IPS-18a (cell line): ENCODE data around the gene KCNA5.

Experiments
- H3K27ac ChIP-seq: one replicate; pipeline ENCODE4 v1.5.1; 2013; ENCODE audit warnings: low read length
- H3K27me3 ChIP-seq: one replicate; pipeline ENCODE4 v1.6.1; 2013; ENCODE audit warnings: mild to moderate bottlenecking, low read length; ENCODE audit not compliant: control insufficient read depth, insufficient read depth
- H3K36me3 ChIP-seq: one replicate; pipeline ENCODE4 v1.6.1; 2013; ENCODE audit warnings: low read depth, low read length; ENCODE audit not compliant: control insufficient read depth
- H3K4me1 ChIP-seq: one replicate; pipeline ENCODE4 v1.6.1; 2013; ENCODE audit warnings: low read depth, low read length; ENCODE audit not compliant: control insufficient read depth
- H3K4me3 ChIP-seq: one replicate; pipeline ENCODE4 v1.5.1; 2013; ENCODE audit warnings: low read length
- H3K9ac ChIP-seq: one replicate; pipeline ENCODE4 v1.6.1; 2013; ENCODE audit warnings: mild to moderate bottlenecking, low read length, moderate library complexity
- H3K9me3 ChIP-seq: one replicate; pipeline ENCODE4 v1.6.1; 2013; ENCODE audit warnings: low read depth, low read length; ENCODE audit not compliant: control insufficient read depth

KCNA5 gene

DNA sequence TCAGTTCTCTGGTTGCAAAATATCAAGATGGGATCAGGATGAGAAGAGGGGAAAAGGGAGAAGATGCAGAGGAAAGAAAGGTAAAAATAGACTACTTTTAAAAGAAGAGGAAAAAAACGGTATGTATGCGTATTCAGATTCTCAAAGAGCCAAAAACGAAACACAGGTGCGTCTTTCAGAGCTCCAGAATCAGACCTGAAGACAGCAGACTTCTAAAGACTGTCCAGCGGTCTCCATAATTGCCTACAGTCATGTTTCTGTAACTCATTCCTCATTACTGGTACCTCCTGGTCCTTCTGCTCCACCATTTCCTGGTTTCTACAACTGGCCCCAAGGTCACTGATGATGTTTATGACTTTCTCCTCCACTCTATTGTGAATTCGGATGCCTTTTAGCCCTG lies 12.4 kb upstream of the KCNA5 start:
- Histone ChIP-seq H3K4me1 (peaks cover 16% of the 10 kb centered on the region), H3K36me3 (no peaks in the 10 kb centered on the region), H3K27me3 (no peaks in the 10 kb centered on the region), H3K9me3 (no peaks in the 10 kb centered on the region), H3K27ac (no peak overlapping the region), H3K9ac (no peak overlapping the region), H3K4me3 (no peak overlapping the region)

DNA sequence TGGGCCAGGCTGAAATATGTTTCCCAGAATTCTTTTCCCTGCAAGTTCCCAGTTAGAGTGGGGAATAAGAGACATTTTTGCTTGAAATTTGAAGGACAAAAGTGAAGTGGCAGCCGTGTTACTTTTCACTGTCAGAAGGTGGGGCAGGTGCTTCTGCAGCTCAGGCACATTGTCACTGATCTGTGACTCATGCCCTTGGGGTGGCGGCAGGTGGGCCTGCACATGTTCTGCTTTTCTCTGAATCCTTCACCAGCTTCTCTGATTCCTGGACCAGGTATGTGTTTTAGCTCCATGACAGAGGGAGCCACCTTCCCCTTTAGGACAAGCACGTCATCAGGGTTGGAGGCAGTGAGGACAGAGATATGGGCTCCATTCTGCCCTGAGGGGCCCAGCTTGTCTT lies 11.7 kb upstream of the KCNA5 start:
- Histone ChIP-seq H3K36me3 (no peaks in the 10 kb centered on the region), H3K4me1 (peaks cover 13% of the 10 kb centered on the region), H3K27me3 (no peaks in the 10 kb centered on the region), H3K27ac (no peak overlapping the region), H3K9me3 (no peaks in the 10 kb centered on the region), H3K4me3 (no peak overlapping the region), H3K9ac (no peak overlapping the region)

DNA sequence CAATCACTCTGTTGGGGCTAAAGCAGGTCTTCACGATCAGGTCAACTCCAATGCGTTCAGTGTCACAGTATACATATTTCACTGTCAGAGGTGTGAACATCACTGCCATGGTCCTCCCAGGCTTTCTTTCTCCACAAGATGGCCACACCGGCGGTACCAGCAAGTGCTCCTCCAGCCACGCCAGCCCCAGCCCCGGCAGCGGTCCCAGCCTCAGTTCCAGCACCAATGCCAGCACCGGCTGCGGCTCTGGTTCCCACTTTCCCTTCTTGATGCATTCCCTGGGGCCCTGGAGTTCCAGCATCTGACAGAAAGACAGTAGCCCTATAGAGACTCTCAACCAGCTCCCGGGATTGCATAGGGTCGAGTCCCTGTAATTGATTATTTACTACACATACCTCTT lies 10.9 kb upstream of the KCNA5 start:
- H3K36me3 ChIP-seq: no peaks in the 10 kb centered on the region
- no peaks in the 10 kb centered on the region for H3K27me3 ChIP-seq

DNA sequence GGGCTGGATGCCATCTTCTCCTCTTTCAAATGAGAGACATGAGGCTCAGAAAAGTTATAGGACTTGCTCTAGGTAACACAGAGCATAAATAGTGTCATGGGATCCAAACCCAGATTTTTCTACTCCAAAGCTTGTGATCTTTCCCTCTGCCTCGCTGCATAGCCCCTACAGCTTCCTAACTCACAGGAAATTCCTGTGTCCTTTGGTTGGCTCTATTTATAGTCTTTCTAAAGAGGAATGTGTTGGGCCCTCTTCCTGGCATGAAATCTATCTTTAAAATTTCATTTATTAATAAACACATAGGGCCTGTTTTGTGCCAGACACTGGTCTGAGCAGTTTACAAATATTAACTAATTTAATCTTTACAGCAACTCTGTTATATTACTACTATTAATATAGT lies 9.8 kb upstream of the KCNA5 start:
- peaks cover 9% of the 10 kb centered on the region for H3K4me1 ChIP-seq
- H3K9ac ChIP-seq: no peak overlapping the region
- H3K36me3 ChIP-seq: no peaks in the 10 kb centered on the region
- H3K27me3 ChIP-seq: no peaks in the 10 kb centered on the region
- H3K9me3 ChIP-seq: no peaks in the 10 kb centered on the region
- no peak overlapping the region for H3K4me3 ChIP-seq
- no peak overlapping the region for H3K27ac ChIP-seq

More for the DNA sequence above, 10.9 kb upstream of the KCNA5 start:
- H3K27ac ChIP-seq: no peak overlapping the region
- no peak overlapping the region for H3K4me3 ChIP-seq
- H3K9ac ChIP-seq: no peak overlapping the region
- H3K4me1 ChIP-seq: peaks cover 4% of the 10 kb centered on the region
- H3K9me3 ChIP-seq: no peaks in the 10 kb centered on the region

DNA sequence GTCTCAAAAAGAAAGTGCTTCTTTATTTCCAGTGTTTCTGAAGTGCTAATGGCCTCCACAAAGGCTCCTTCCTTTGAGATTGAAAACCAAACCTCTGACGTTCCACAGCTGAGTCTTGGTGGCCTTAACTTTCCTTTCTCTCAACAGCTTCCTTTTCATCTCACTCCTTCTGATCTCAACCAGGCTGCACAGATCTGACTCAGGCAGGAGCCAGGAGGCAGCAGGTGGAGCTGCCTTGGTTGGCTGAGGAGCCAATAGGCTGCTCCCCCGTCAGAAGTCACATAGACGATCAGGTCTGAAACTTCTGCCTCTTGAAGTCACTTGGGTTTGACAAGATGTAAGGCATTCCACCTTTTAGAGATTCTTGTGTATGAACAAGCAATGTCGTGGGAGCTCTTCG lies 9.1 kb upstream of the KCNA5 start:
- peaks cover 10% of the 10 kb centered on the region for H3K4me1 ChIP-seq
- H3K9me3 ChIP-seq: no peaks in the 10 kb centered on the region
- no peak overlapping the region for H3K4me3 ChIP-seq
- no peak overlapping the region for H3K9ac ChIP-seq
- H3K36me3 ChIP-seq: no peaks in the 10 kb centered on the region
- no peak overlapping the region for H3K27ac ChIP-seq
- no peaks in the 10 kb centered on the region for H3K27me3 ChIP-seq

DNA sequence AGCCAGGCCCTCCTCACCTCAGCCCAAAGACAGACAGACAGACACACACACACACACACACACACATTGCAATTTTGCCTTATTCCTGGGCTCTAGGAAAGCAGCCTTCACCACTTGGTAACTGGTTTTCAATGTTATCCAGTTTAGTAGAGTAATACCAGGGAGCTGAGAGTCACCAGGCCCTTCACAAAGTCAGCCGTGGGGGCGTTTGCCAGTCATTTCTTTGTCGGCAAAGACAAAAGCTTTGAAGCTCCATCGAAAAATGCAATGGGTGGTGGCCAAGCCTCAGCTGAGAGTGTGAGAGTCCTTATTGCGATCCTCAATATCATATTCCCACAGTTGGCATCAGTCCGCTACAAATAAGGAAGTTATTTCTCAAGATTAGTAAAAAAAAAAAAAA lies 8.1 kb upstream of the KCNA5 start:
- no peak overlapping the region for H3K4me3 ChIP-seq
- H3K27ac ChIP-seq: no peak overlapping the region
- no peaks in the 10 kb centered on the region for H3K27me3 ChIP-seq
- H3K9me3 ChIP-seq: no peaks in the 10 kb centered on the region
- H3K4me1 ChIP-seq: peaks cover 7% of the 10 kb centered on the region
- no peaks in the 10 kb centered on the region for H3K36me3 ChIP-seq
- H3K9ac ChIP-seq: no peak overlapping the region

DNA sequence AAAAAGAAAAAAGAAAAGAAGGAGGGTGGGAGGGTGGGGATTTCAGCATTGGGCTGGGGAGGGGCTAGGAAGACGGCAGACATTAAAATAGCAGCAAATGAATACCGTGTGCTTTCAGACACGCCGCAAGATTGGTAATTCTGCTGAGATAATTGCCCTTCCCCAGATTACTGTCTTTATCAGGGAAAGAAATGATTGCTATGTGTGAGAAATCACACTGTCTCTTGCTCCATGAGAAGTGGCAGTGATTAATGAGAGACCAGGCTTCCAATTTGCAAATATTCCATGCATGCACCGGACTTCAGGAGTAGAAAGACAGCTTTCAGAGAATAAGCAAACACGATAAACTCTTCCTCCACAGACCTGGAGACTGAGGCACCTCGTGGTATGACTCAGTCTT lies 7.6 kb upstream of the KCNA5 start:
- Histone ChIP-seq H3K9ac (no peak overlapping the region), H3K27ac (no peak overlapping the region), H3K4me3 (no peak overlapping the region), H3K9me3 (no peaks in the 10 kb centered on the region), H3K36me3 (no peaks in the 10 kb centered on the region), H3K4me1 (peaks cover 7% of the 10 kb centered on the region), H3K27me3 (peaks cover 3% of the 10 kb centered on the region)

DNA sequence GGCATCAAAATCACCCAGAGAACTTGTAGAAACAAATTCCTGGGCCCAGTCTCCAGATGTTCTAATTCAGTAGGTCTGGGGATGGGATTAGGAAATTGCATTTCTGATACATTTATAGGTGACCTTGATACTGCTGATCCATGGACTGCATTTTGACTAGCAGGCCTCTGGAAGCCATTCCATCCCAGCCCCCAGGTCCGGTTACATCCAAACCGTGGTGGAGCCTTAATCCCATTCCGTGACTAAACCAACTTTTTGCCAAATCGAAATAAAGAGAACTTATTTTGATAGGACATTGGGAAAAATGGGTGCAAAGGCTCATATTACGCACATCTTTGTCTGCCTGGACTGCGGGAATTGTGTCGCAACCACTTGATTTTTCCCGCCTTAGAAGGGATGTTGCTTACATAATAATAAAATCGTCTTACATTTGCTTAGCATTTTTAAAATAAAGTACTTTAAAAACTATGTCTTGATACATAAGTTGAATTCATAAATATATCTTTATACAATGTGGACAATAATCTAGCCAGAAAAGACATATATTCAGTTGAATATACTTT lies 5.8 kb upstream of the KCNA5 start:
- H3K27ac ChIP-seq: no peak overlapping the region
- H3K36me3 ChIP-seq: no peaks in the 10 kb centered on the region
- no peak overlapping the region for H3K9ac ChIP-seq
- peaks cover 7% of the 10 kb centered on the region for H3K4me1 ChIP-seq
- H3K27me3 ChIP-seq: peaks cover 21% of the 10 kb centered on the region
- H3K9me3 ChIP-seq: no peaks in the 10 kb centered on the region
- H3K4me3 ChIP-seq: no peak overlapping the region

DNA sequence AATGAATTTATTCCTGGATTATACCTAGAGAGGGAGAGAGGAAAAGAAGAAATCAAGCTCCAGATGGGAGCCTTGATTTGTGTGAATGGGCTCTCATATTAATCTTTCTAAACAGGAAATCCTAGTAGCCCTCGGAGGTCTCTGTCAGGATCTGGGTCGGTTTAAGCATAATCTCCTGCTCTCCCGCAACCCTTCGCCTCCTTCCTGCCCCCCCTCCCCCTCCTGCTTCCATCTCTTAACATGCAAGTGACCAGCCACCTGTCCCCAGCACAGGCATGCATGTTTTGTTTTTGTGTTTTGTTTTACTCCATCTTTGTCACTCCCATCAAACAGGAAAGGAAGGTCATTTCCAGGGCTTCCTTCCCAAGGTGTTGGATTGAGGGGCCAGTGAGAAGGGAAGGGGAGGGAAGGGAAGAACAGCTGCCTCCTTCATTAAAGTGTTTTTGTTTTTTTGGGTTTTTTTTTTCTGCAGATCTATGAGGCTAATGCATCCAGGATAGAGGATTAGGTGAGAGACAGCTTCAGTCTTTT lies 4.8 kb upstream of the KCNA5 start:
- H3K4me3 ChIP-seq: no peak overlapping the region
- H3K27ac ChIP-seq: no peak overlapping the region
- H3K9ac ChIP-seq: no peak overlapping the region
- peaks cover 31% of the 10 kb centered on the region for H3K27me3 ChIP-seq
- H3K4me1 ChIP-seq: peaks cover 7% of the 10 kb centered on the region
- H3K36me3 ChIP-seq: no peaks in the 10 kb centered on the region
- H3K9me3 ChIP-seq: no peaks in the 10 kb centered on the region

DNA sequence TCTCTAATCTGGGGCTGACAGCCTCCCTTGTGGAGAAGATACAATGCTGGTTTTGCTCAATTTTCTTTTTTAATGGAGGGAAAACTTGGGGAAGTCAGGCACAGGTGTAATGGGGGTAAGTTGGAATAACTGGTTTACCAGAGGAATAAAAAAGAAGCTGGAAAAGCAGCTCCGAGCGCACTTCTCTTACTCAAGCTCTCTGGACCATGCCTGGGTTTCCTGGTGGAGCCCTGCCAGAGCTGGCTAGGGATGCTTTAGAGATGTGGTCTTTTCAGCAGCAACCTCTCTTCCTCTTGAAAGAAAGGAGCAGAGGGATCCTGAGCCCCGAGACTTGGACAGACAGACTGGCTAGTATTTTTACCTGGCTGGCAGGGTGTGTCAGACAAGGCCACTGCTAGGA lies 3.9 kb upstream of the KCNA5 start:
- Histone ChIP-seq H3K4me3 (no peak overlapping the region), H3K27ac (no peak overlapping the region), H3K27me3 (peaks cover 40% of the 10 kb centered on the region), H3K9me3 (no peaks in the 10 kb centered on the region), H3K9ac (no peak overlapping the region), H3K36me3 (no peaks in the 10 kb centered on the region), H3K4me1 (peaks cover 7% of the 10 kb centered on the region)

DNA sequence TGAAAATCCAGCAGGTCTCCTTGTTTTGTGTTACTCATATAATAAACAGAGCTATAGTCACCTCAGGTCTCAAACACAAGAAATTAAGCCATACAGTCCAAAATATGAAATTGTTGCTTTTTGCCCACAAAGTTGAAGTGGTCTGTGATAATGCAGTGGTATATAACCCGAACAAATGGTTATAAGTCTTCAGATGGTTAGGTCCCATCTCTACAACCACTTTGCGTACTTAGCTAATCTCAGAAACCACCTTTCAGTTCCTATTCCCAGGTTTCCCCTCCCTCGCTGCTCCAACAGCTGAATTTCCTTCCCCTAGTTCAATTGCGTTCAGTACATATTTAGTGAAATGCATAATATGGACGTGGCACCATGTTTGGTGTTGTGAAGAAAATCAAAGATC lies 3.3 kb upstream of the KCNA5 start:
- Histone ChIP-seq H3K27ac (no peak overlapping the region), H3K9me3 (no peaks in the 10 kb centered on the region), H3K36me3 (no peaks in the 10 kb centered on the region), H3K4me3 (no peak overlapping the region), H3K27me3 (peaks cover 46% of the 10 kb centered on the region), H3K4me1 (peaks cover 7% of the 10 kb centered on the region), H3K9ac (no peak overlapping the region)

DNA sequence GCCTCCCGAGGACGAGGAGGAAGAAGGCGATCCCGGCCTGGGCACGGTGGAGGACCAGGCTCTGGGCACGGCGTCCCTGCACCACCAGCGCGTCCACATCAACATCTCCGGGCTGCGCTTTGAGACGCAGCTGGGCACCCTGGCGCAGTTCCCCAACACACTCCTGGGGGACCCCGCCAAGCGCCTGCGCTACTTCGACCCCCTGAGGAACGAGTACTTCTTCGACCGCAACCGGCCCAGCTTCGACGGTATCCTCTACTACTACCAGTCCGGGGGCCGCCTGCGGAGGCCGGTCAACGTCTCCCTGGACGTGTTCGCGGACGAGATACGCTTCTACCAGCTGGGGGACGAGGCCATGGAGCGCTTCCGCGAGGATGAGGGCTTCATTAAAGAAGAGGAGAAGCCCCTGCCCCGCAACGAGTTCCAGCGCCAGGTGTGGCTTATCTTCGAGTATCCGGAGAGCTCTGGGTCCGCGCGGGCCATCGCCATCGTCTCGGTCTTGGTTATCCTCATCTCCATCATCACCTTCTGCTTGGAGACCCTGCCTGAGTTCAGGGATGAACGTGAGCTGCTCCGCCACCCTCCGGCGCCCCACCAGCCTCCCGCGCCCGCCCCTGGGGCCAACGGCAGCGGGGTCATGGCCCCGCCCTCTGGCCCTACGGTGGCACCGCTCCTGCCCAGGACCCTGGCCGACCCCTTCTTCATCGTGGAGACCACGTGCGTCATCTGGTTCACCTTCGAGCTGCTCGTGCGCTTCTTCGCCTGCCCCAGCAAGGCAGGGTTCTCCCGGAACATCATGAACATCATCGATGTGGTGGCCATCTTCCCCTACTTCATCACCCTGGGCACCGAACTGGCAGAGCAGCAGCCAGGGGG lies 979 bp downstream of the KCNA5 start:
- no peaks in the 10 kb centered on the region for H3K36me3 ChIP-seq
- peak overlapping the region; percentile 60 for H3K4me3 ChIP-seq
- peaks cover 16% of the 10 kb centered on the region for H3K4me1 ChIP-seq
- no peak overlapping the region for H3K27ac ChIP-seq
- H3K27me3 ChIP-seq: peaks cover 75% of the 10 kb centered on the region
- no peaks in the 10 kb centered on the region for H3K9me3 ChIP-seq
- no peak overlapping the region for H3K9ac ChIP-seq
